ENCODE results near the gene RACGAP1.

DNA sequence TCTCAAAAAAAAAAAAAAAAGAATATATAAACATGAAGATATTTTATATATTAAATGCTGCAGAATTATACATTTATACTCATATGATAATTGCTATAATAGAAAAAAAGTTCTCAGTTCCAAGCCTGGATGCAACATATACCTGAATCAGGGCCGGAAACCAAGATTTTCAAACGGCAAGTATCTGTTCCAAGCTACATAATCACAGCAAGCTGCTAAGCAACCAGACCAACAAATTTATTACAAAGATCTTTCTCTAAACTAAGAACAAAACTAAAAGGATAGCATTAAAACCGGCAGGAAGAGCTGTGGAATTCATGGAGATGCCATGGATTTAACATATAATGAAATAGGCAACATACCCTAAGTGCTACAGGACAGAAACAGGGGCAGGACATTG is 7.1 kb downstream of the RACGAP1 start:
- TF ChIP-seq RAD21 (IDR thresholded peaks at IDR 0.05; ENCODE audit: low read length) (no peak), ELF1 (IDR thresholded peaks at IDR 0.05) (no peak), POLR2AphosphoS5 (IDR thresholded peaks at IDR 0.05; ENCODE audit: low read depth, low read length) (no peak), EP300 (IDR thresholded peaks at IDR 0.05; ENCODE audit: borderline replicate concordance in 1 of 2, low read depth in 1 of 2, low read length in 1 of 2) (no peak), TAF1 (IDR thresholded peaks at IDR 0.05; ENCODE audit: borderline replicate concordance, low read depth, low read length) (no peak), FOXJ3 (CRISPR knock-in tag; IDR thresholded peaks at IDR 0.05) (no peak)
- TF ChIP-seq, protein P1, sequence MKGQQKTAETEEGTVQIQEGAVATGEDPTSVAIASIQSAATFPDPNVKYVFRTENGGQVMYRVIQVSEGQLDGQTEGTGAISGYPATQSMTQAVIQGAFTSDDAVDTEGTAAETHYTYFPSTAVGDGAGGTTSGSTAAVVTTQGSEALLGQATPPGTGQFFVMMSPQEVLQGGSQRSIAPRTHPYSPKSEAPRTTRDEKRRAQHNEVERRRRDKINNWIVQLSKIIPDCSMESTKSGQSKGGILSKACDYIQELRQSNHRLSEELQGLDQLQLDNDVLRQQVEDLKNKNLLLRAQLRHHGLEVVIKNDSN (IDR thresholded peaks at IDR 0.05; ENCODE audit: borderline replicate concordance, low read depth) = no peak
- TF ChIP-seq, protein P2, sequence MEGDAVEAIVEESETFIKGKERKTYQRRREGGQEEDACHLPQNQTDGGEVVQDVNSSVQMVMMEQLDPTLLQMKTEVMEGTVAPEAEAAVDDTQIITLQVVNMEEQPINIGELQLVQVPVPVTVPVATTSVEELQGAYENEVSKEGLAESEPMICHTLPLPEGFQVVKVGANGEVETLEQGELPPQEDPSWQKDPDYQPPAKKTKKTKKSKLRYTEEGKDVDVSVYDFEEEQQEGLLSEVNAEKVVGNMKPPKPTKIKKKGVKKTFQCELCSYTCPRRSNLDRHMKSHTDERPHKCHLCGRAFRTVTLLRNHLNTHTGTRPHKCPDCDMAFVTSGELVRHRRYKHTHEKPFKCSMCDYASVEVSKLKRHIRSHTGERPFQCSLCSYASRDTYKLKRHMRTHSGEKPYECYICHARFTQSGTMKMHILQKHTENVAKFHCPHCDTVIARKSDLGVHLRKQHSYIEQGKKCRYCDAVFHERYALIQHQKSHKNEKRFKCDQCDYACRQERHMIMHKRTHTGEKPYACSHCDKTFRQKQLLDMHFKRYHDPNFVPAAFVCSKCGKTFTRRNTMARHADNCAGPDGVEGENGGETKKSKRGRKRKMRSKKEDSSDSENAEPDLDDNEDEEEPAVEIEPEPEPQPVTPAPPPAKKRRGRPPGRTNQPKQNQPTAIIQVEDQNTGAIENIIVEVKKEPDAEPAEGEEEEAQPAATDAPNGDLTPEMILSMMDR (IDR thresholded peaks at IDR 0.05) = no peak
